ENCODE measurements around the gene IL4I1.
A peak's percentile ranks its signal among the peaks of the same experiment; 100 is the strongest.
"Not testable (repeated sequence)": the region's sequence is repeated elsewhere in the genome, so short reads cannot be mapped to it uniquely, and the experiment has no call there.

IL4I1 gene

GRCh38 chr19:49926515-49926914 lies 29.8 kb upstream of the IL4I1 start:
- Histone ChIP-seq H3K27ac (no peak overlapping the region), H3K9ac (no peak overlapping the region), H3K4me2 (peak overlapping the region; percentile 15; the same call in 1 of the 2 replicates), H3K79me2 (ENCODE audit: insufficient read depth, low read depth) (peaks cover 96% of the 10 kb centered on the region), H3K27me3 (ENCODE audit: insufficient read depth, low read depth) (no peaks in the 10 kb centered on the region), H3K36me3 (ENCODE audit: insufficient read depth) (peaks cover 18% of the 10 kb centered on the region; the same call in 1 of the 2 replicates), H2AFZ (ENCODE audit: low read depth) (no peak overlapping the region), H4K20me1 (ENCODE audit: insufficient read depth) (no peaks in the 10 kb centered on the region; the same call in 1 of the 2 replicates), H3K4me3 (IDR thresholded peaks at IDR 0.05; ENCODE audit: insufficient read depth, low read depth, low read length) (no peak overlapping the region), H3K4me1 (ENCODE audit: low read depth, poor library complexity, severe bottlenecking) (peaks cover 68% of the 10 kb centered on the region)
- no peak for TF ChIP-seq CTCF (conservative IDR thresholded peaks at IDR 0.05; ENCODE audit: low read depth, low read length)

DNA sequence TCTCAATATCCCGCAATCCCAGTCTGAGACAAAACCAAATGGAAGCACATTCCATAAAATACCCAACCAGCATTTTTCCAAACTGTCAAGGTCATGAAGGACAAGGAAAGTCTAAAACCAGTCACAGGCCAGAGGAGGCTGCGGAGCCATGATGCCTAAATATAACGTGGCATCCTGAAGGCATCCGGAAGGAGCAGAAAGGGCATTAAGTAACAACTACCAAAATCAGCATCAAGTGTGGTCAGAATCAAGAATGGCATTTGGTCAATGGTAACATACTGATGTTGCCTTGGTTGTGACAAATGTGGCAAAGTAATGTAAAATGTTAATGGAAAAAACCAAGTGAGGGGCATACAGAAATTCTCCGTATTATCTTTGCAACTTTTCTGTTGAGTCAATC lies 28.8 kb upstream of the IL4I1 start:
- no peak overlapping the region for H3K4me3 ChIP-seq (IDR thresholded peaks at IDR 0.05; ENCODE audit: insufficient read depth, low read depth, low read length)
- TF ChIP-seq CTCF (conservative IDR thresholded peaks at IDR 0.05; ENCODE audit: low read depth, low read length), result no peak
- H3K4me2 ChIP-seq, result peak overlapping the region; percentile 31; the same call in 1 of the 2 replicates
- peaks cover 78% of the 10 kb centered on the region for H3K4me1 ChIP-seq (ENCODE audit: low read depth, poor library complexity, severe bottlenecking)
- H3K27me3 ChIP-seq (ENCODE audit: insufficient read depth, low read depth), result no peaks in the 10 kb centered on the region
- H3K36me3 ChIP-seq (ENCODE audit: insufficient read depth), result peaks cover 14% of the 10 kb centered on the region; the same call in 1 of the 2 replicates
- H4K20me1 ChIP-seq (ENCODE audit: insufficient read depth), result 0 out of 2 replicates have a peak, but pooled peaks cover 3% of the 10 kb centered on the region
- no peak overlapping the region; the same call in 1 of the 2 replicates for H3K9ac ChIP-seq
- no peak overlapping the region for H2AFZ ChIP-seq (ENCODE audit: low read depth)
- peaks cover 96% of the 10 kb centered on the region for H3K79me2 ChIP-seq (ENCODE audit: insufficient read depth, low read depth)
- H3K27ac ChIP-seq, result peak overlapping the region; percentile 69

- Histone ChIP-seq H3K4me2 (peak overlapping the region; percentile 31; the same call in 1 of the 2 replicates), H3K36me3 (ENCODE audit: insufficient read depth) (peaks cover 14% of the 10 kb centered on the region; the same call in 1 of the 2 replicates), H3K9ac (peak overlapping the region; percentile 54; the same call in 1 of the 2 replicates), H3K79me2 (ENCODE audit: insufficient read depth, low read depth) (peaks cover 97% of the 10 kb centered on the region), H3K4me1 (ENCODE audit: low read depth, poor library complexity, severe bottlenecking) (peaks cover 80% of the 10 kb centered on the region), H3K27ac (peak overlapping the region; percentile 69)
- H3K27me3 ChIP-seq (ENCODE audit: insufficient read depth, low read depth); H3K4me3 ChIP-seq (IDR thresholded peaks at IDR 0.05; ENCODE audit: insufficient read depth, low read depth, low read length); H4K20me1 ChIP-seq (ENCODE audit: insufficient read depth); H2AFZ ChIP-seq (ENCODE audit: low read depth): not testable (repeated sequence)
Observed at GRCh38 chr19:49924881-49925210, 28.2 kb upstream of the IL4I1 start.

DNA sequence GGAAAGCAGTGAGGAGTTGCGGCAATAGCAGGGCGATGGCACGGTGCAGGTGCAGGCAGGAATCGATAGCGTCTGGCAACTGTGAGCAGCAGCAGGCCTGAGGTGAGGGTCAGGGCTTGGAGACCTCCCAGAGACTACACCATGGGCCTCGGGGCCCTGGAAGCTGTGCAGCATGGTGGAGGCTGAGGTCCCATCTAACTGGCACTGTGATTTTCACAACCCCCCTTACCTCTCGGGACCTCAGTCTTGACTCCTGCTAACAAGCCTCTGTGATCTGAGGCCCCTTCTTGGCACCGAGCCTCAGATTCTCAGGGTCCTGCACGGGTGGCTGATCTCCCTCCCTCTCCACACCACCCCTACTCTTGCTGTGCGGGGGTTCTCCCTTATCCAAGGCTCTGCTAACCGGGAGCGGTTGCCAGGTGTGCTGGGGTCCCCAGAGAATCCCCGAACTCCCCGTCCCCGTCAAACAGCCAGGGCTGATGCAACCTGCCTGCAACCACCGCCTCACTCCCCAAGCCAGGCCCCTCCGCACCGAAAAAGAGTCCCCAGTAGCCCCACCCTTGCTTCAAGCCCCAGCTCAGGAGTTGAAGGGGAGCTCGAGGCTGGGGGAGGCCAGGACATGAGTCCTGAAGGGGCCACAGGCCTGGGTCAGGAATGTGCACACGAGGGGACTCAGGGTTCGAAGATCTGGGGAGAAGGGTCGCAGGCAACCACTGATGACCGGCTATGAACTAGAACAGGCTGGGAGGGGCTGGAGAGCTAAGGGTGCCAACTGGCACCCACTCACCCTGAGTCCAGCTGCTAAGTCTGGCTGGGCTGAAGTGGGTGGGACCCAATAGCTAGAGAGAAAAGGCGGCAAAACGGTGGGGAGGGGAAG lies 27.6 kb upstream of the IL4I1 start:
- peak overlapping the region; percentile 69 for H3K27ac ChIP-seq
- H3K4me3 ChIP-seq (IDR thresholded peaks at IDR 0.05; ENCODE audit: insufficient read depth, low read depth, low read length), result no peak overlapping the region
- H3K4me2 ChIP-seq, result peak overlapping the region; percentile 34
- peaks cover 14% of the 10 kb centered on the region; the same call in 1 of the 2 replicates for H3K36me3 ChIP-seq (ENCODE audit: insufficient read depth)
- H2AFZ ChIP-seq (ENCODE audit: low read depth), result no peak overlapping the region
- peak overlapping the region; percentile 54 for H3K9ac ChIP-seq
- H3K79me2 ChIP-seq (ENCODE audit: insufficient read depth, low read depth), result peaks cover 100% of the 10 kb centered on the region
- H4K20me1 ChIP-seq (ENCODE audit: insufficient read depth), result peaks cover 9% of the 10 kb centered on the region; the same call in 1 of the 2 replicates
- TF ChIP-seq CTCF (conservative IDR thresholded peaks at IDR 0.05; ENCODE audit: low read depth, low read length), result no peak
- H3K27me3 ChIP-seq (ENCODE audit: insufficient read depth, low read depth), result no peaks in the 10 kb centered on the region
- peaks cover 85% of the 10 kb centered on the region for H3K4me1 ChIP-seq (ENCODE audit: low read depth, poor library complexity, severe bottlenecking)

All from KMS-11 (cell line).